ENCODE results near the gene CHD3. TPM values are rescaled to one million over a fixed set of nuclear protein-coding genes. Genes with fewer than 3 reads are reported as not detected.
A peak's percentile ranks its signal among the peaks of the same experiment; 100 is the strongest.

Gene CHD3
- total RNA-seq, 1 experiment from 2014 or later: 27.9 TPM

DNA sequence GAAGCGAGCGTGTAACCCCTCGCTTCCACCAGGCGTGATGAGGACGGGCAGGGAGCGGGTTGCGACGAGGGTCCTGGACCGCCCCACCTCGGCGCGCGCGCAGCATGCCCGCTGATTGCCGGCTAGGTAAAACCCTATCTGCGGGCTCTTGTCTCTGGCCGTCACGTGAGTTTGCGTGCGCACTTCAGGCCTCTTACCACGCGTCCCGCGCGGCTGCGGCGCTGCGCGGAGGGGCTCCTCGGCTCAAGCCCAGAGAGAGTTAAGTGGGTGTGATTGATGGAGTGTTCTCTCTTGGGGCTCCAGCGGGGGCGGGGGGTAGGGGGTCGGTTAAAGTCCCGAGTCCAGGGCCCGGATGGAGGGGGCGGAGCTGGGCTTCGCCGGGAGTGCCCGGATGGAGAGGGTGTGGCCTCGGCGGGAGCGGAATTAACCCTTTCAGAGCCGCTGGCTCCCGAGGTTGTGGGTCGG, 46.6 kb upstream of the CHD3 start:
- Mint-ChIP-seq H3K27ac (ENCODE audit: unreplicated experiment) (peak overlapping the region; percentile 98), H3K9me3 (ENCODE audit: unreplicated experiment) (no peaks in the 10 kb centered on the region), H3K4me1 (ENCODE audit: low read depth, unreplicated experiment) (peaks cover 24% of the 10 kb centered on the region), H3K4me3 (ENCODE audit: unreplicated experiment) (peak overlapping the region; percentile 82), H3K36me3 (ENCODE audit: insufficient read depth, unreplicated experiment) (peaks cover 65% of the 10 kb centered on the region), H3K27me3 (ENCODE audit: insufficient read depth, unreplicated experiment) (no peaks in the 10 kb centered on the region)
- Histone ChIP-seq H3K36me3 (ENCODE audit: control insufficient read depth, insufficient read depth, low read length) (no peaks in the 10 kb centered on the region; the same call in 1 of the 2 replicates), H3K27me3 (replicated peaks; ENCODE audit: control insufficient read depth, insufficient read depth, low read length) (no peaks in the 10 kb centered on the region), H3K9me3 (no peaks in the 10 kb centered on the region), H3K4me1 (peaks cover 30% of the 10 kb centered on the region), H3K4me3 (ENCODE audit: low read depth, low read length) (peak overlapping the region; percentile 68)
- DNase-seq: peak; percentile 91
- BruUV-seq (replicated peaks): no TSS peak
- TF ChIP-seq CTCF (IDR thresholded peaks at IDR 0.05; ENCODE audit: insufficient read depth in 1 of 2, low read depth in 1 of 2, low read length in 1 of 2, severe bottlenecking in 1 of 2, unreplicated experiment in 1 of 2): no peak
- intact Hi-C loops (cut with micrococcal nuclease; ENCODE audit: unreplicated experiment): loop anchor here (1.0 to 2.0 kb wide), 3 partner anchors 9 to 95 kb away; partner anchors contain the start of gene NAA38
- ChIA-PET CTCF (interaction anchor here (1.1 to 1.8 kb wide), 2 partner anchors 15 to 98 kb away, joined by 3 to 7 read pairs; partner anchors contain the start of gene NAA38), POLR2A (interaction anchor here (0.6 to 3.8 kb wide), 4 partner anchors 15 to 516 kb away, joined by 3 to 27 read pairs (median 4); partner anchors contain the start of genes ATP1B2, CYB5D1 and NAA38)

DNA sequence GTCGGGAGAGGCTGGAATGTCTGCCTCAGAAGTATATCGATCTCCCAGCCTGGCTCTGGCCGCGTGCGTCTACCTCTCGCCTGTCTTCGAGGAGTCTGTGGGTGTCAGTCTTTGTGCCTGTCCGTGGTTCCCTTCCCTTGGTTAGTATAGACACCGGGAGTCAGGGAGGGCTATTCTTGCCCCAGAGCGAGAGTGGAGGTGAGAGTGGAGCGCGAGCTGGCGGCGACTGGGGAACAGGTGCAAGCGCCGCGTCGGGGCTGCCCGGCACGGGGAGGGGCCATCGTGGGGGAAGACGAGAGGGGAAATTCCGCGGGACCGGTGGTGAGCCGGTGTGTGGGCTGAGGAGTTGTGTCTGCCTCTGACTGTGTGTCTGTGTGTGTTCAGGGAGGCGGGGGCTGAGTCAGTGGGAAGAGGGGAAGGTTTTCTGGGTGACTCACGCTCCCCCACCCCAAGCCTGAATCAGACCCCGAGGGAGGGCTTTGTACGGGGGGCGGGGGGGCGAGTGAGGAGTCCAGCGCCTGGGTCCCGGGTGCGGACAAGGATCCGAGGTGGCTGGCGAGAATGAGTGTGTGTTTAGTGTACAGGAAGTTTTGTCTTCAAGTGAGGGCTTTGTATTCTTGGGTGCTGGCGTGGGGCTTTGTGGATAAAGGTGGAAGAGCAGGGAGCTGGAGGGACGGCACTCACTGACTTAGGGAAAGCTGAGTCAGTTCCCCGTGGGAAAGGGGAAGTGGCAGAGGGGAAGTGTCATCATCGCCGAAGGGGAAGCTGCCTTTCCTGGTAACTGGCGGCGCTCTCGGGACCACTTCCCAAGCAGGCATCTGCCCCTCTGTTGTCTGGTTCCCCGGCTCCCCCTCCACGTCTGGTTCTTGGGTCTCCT, 46.0 kb upstream of the CHD3 start:
- peak in 1 of 2 experiments; percentile 46 for DNase-seq
- Histone ChIP-seq H3K4me1 (peaks cover 30% of the 10 kb centered on the region), H3K27me3 (replicated peaks; ENCODE audit: control insufficient read depth, insufficient read depth, low read length) (no peaks in the 10 kb centered on the region), H3K36me3 (ENCODE audit: control insufficient read depth, insufficient read depth, low read length) (no peaks in the 10 kb centered on the region; the same call in 1 of the 2 replicates), H3K9me3 (no peaks in the 10 kb centered on the region), H3K4me3 (ENCODE audit: low read depth, low read length) (peak overlapping the region; percentile 68)
- Mint-ChIP-seq H3K4me3 (ENCODE audit: unreplicated experiment) (peak overlapping the region; percentile 82), H3K36me3 (ENCODE audit: insufficient read depth, unreplicated experiment) (peaks cover 67% of the 10 kb centered on the region), H3K27me3 (ENCODE audit: insufficient read depth, unreplicated experiment) (no peaks in the 10 kb centered on the region), H3K9me3 (ENCODE audit: unreplicated experiment) (no peaks in the 10 kb centered on the region), H3K27ac (ENCODE audit: unreplicated experiment) (peak overlapping the region; percentile 98), H3K4me1 (ENCODE audit: low read depth, unreplicated experiment) (peaks cover 24% of the 10 kb centered on the region)
- BruUV-seq (replicated peaks): TSS peak; percentile 6
- ChIA-PET CTCF (interaction anchor here (1.6 to 1.8 kb wide), 2 partner anchors 14 to 99 kb away, joined by 5 to 7 read pairs; partner anchors contain the start of gene NAA38), POLR2A (interaction anchor here (0.6 to 3.8 kb wide), 3 partner anchors 15 to 192 kb away, joined by 3 to 27 read pairs (median 4); partner anchors contain the start of genes ATP1B2, CYB5D1 and NAA38)
- no peak for TF ChIP-seq CTCF (IDR thresholded peaks at IDR 0.05; ENCODE audit: insufficient read depth in 1 of 2, low read depth in 1 of 2, low read length in 1 of 2, severe bottlenecking in 1 of 2, unreplicated experiment in 1 of 2)
- intact Hi-C loops (cut with micrococcal nuclease; ENCODE audit: unreplicated experiment): loop anchor here (2.0 kb wide), 2 partner anchors 14 to 96 kb away; partner anchors contain the start of gene NAA38

DNA sequence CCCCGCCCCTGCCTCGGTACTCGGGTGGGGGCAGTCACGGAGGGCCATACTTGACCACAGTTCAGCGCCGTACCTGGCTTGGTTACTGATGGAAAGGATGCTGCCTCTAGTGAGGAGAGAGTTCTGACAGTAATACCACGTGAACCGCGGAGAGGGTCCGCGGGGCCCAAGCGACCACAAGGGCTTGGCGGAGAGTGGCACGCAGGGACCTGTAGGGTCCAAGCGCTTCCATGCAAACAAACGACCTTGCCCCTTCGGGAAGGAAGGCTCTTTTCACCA, 45.4 kb upstream of the CHD3 start:
- Mint-ChIP-seq H3K4me3 (ENCODE audit: unreplicated experiment) (peak overlapping the region; percentile 82), H3K9me3 (ENCODE audit: unreplicated experiment) (no peaks in the 10 kb centered on the region), H3K27me3 (ENCODE audit: insufficient read depth, unreplicated experiment) (no peaks in the 10 kb centered on the region), H3K4me1 (ENCODE audit: low read depth, unreplicated experiment) (peaks cover 24% of the 10 kb centered on the region), H3K36me3 (ENCODE audit: insufficient read depth, unreplicated experiment) (peaks cover 67% of the 10 kb centered on the region), H3K27ac (ENCODE audit: unreplicated experiment) (peak overlapping the region; percentile 98)
- Histone ChIP-seq H3K9me3 (no peaks in the 10 kb centered on the region), H3K4me1 (peaks cover 30% of the 10 kb centered on the region), H3K27me3 (replicated peaks; ENCODE audit: control insufficient read depth, insufficient read depth, low read length) (no peaks in the 10 kb centered on the region), H3K4me3 (ENCODE audit: low read depth, low read length) (peak overlapping the region; percentile 68), H3K36me3 (ENCODE audit: control insufficient read depth, insufficient read depth, low read length) (no peaks in the 10 kb centered on the region; the same call in 1 of the 2 replicates)
- intact Hi-C loops (cut with micrococcal nuclease; ENCODE audit: unreplicated experiment): loop anchor here (2.0 kb wide), 2 partner anchors 14 to 96 kb away; partner anchors contain the start of gene NAA38
- TSS peak; percentile 44 for BruUV-seq (replicated peaks)
- CTCF ChIA-PET: interaction anchor here (0.6 to 1.8 kb wide), 3 partner anchors 14 to 153 kb away, joined by 5 to 7 read pairs (median 5); partner anchors contain the start of gene NAA38
- DNase-seq: no peak
- TF ChIP-seq CTCF (IDR thresholded peaks at IDR 0.05; ENCODE audit: insufficient read depth in 1 of 2, low read depth in 1 of 2, low read length in 1 of 2, severe bottlenecking in 1 of 2, unreplicated experiment in 1 of 2): no peak
- POLR2A ChIA-PET: interaction anchor here (3.8 kb wide), 1 partner anchor 14 kb away, joined by 27 read pairs; the partner anchor contains the start of genes CYB5D1 and NAA38

All from Caco-2 (cell line).